IMR-90 (cell line): Measurements from ENCODE around the gene MOB1B. TPM values are rescaled to one million over a fixed set of nuclear protein-coding genes. Genes with fewer than 3 reads are reported as not detected.

Experiments used
- ATAC-seq: fragments of 200-7000 bp; cut with Tn5 transposase; 2 replicates; pipeline ENCODE4 v1.9.1; 2020; ENCODE audit warnings: low read depth, mild to moderate bottlenecking, moderate library complexity
- BruUV-seq: library from RNA; stranded (reverse); fragments of 400-500 nt; replicated peaks from 2 replicates; lab custom pipeline; 2021; lab: Mats Ljungman, UMichigan
- CTCF ChIA-PET: fragments of 300-600 bp; formaldehyde crosslinking; extraction: SDS; loops from one replicate; lab custom pipeline; 2021; ENCODE audit warnings: antibody characterized with exemption; lab: Yijun Ruan, JAX
- POLR2A ChIA-PET: fragments of 300-600 bp; sonication (Branson Sonifier 250); formaldehyde crosslinking; loops from one replicate; lab custom pipeline; 2022; ENCODE audit warnings: antibody characterized with exemption; ENCODE audit not compliant: unreplicated experiment; lab: Charles Lee
- DNase-seq: peaks from one replicate; pipeline ENCODE4 v3.0.0; 2013
- H2AFZ ChIP-seq: replicated peaks from 2 replicates; pipeline ENCODE3; 2013; ENCODE audit warnings: low read length, mild to moderate bottlenecking; ENCODE audit not compliant: poor library complexity
- H2AK5ac ChIP-seq: 2 replicates; pipeline ENCODE4 v1.6.1; 2013; ENCODE audit warnings: low read depth, low read length, inconsistent platforms
- H2AK9ac ChIP-seq: replicated peaks from 2 replicates; pipeline ENCODE3; 2013; ENCODE audit warnings: mild to moderate bottlenecking, low read depth, low read length, moderate library complexity; ENCODE audit not compliant: poor library complexity
- H2BK120ac ChIP-seq: 2 replicates; pipeline ENCODE4 v1.6.1; 2013; ENCODE audit warnings: low read depth, low read length, inconsistent platforms
- H2BK15ac ChIP-seq: 3 replicates; pipeline ENCODE4 v1.6.1; 2013; ENCODE audit warnings: low read depth, low read length, inconsistent platforms
- H2BK20ac ChIP-seq: 2 replicates; pipeline ENCODE4 v1.6.1; 2013; ENCODE audit warnings: low read depth, mild to moderate bottlenecking, inconsistent platforms, low read length, moderate library complexity
- H2BK5ac ChIP-seq: 2 replicates; pipeline ENCODE4 v1.6.1; 2013; ENCODE audit warnings: mild to moderate bottlenecking, low read depth, low read length, inconsistent platforms; ENCODE audit not compliant: poor library complexity, severe bottlenecking
- H3K14ac ChIP-seq: replicated peaks from 2 replicates; pipeline ENCODE4 v1.6.1; 2013; ENCODE audit warnings: low read depth, low read length, inconsistent platforms
- H3K18ac ChIP-seq: 2 replicates; pipeline ENCODE4 v1.6.1; 2013; ENCODE audit warnings: low read depth, low read length, control low read depth
- H3K23ac ChIP-seq: 2 replicates; pipeline ENCODE4 v1.6.1; 2013; ENCODE audit warnings: low read depth, low read length, inconsistent platforms
- H3K27ac ChIP-seq: 2 replicates; pipeline ENCODE4 v1.5.1; 2013; ENCODE audit warnings: mild to moderate bottlenecking, control low read depth, low read length; ENCODE audit not compliant: insufficient read depth
- H3K27me3 ChIP-seq: 2 replicates; pipeline ENCODE4 v1.6.1; 2013; ENCODE audit warnings: low read length; ENCODE audit not compliant: control insufficient read depth, insufficient read depth
- H3K36me3 ChIP-seq: 2 replicates; pipeline ENCODE4 v1.6.1; 2013; ENCODE audit warnings: low read length, mixed read lengths; ENCODE audit not compliant: control insufficient read depth, insufficient read depth
- H3K4ac ChIP-seq: 2 replicates; pipeline ENCODE4 v1.6.1; 2013; ENCODE audit warnings: low read depth, low read length, inconsistent platforms
- H3K4me1 ChIP-seq: 2 replicates; pipeline ENCODE4 v1.6.1; 2013; ENCODE audit warnings: low read length, mixed read lengths; ENCODE audit not compliant: control insufficient read depth, insufficient read depth
- H3K4me2 ChIP-seq: 2 replicates; pipeline ENCODE4 v1.6.1; 2013; ENCODE audit warnings: low read depth, mild to moderate bottlenecking, control low read depth, low read length, moderate library complexity
- H3K4me3 ChIP-seq: 2 replicates; pipeline ENCODE4 v1.5.1; 2013; ENCODE audit warnings: low read depth, mild to moderate bottlenecking, control low read depth, low read length, moderate library complexity; ENCODE audit not compliant: insufficient read depth
- H3K56ac ChIP-seq: 2 replicates; pipeline ENCODE4 v1.6.1; 2013; ENCODE audit warnings: low read length, inconsistent platforms; ENCODE audit not compliant: insufficient read depth; ENCODE audit errors: extremely low read depth
- H3K79me1 ChIP-seq, 2 experiments: 2 replicates each; pipeline ENCODE4 v1.6.1; 2013; ENCODE audit warnings: low read length in 2 of 2, inconsistent platforms in 1 of 2, low read depth in 1 of 2
- H3K9ac ChIP-seq: 2 replicates; pipeline ENCODE4 v1.6.1; 2013; ENCODE audit warnings: low read depth, low read length, control low read depth
- H3K9me1 ChIP-seq: 2 replicates; pipeline ENCODE4 v1.6.1; 2013; ENCODE audit warnings: low read length, inconsistent platforms; ENCODE audit not compliant: insufficient read depth
- H3K9me3 ChIP-seq: 2 replicates; pipeline ENCODE4 v1.6.1; 2013; ENCODE audit warnings: low read length; ENCODE audit not compliant: control insufficient read depth, insufficient read depth
- H4K20me1 ChIP-seq: 2 replicates; pipeline ENCODE4 v1.6.1; 2013; ENCODE audit warnings: low read length, inconsistent platforms; ENCODE audit not compliant: insufficient read depth
- H4K5ac ChIP-seq: 2 replicates; pipeline ENCODE4 v1.6.1; 2013; ENCODE audit warnings: mild to moderate bottlenecking, low read depth, low read length, control low read depth
- H4K8ac ChIP-seq, 2 experiments: 2 replicates each; pipeline ENCODE4 v1.6.1; 2013; ENCODE audit warnings: low read depth in 2 of 2, low read length in 2 of 2, control low read depth in 1 of 2, inconsistent platforms in 1 of 2
- H4K91ac ChIP-seq: 2 replicates; pipeline ENCODE4 v1.6.1; 2013; ENCODE audit warnings: low read depth, low read length, inconsistent platforms; ENCODE audit not compliant: insufficient read depth
- BHLHE40 ChIP-seq: fragments of 150-350 bp; IDR thresholded peaks from 2 replicates; pipeline ENCODE4 v1.6.1; 2016; ENCODE audit warnings: mild to moderate bottlenecking, low read depth, low read length
- CHD1 ChIP-seq: IDR thresholded peaks from 2 replicates; pipeline ENCODE4 v1.6.1; 2012; ENCODE audit warnings: low read depth, low read length, improper control_type of control experiment
- MAZ ChIP-seq: IDR thresholded peaks from 2 replicates; pipeline ENCODE4 v1.6.1; 2012; ENCODE audit warnings: low read depth, mild to moderate bottlenecking, low read length, improper control_type of control experiment, moderate library complexity, borderline replicate concordance
- MXI1 ChIP-seq: IDR thresholded peaks from 2 replicates; pipeline ENCODE4 v1.6.1; 2012; ENCODE audit warnings: low read depth, mild to moderate bottlenecking, low read length, moderate library complexity, borderline replicate concordance
- POLR2A ChIP-seq: IDR thresholded peaks from 2 replicates; pipeline ENCODE4 v1.6.1; 2012; ENCODE audit warnings: mild to moderate bottlenecking, low read depth, low read length
- RAD21 ChIP-seq: IDR thresholded peaks from 2 replicates; pipeline ENCODE4 v1.6.1; 2012; ENCODE audit warnings: low read length, improper control_type of control experiment
- RFX5 ChIP-seq: IDR thresholded peaks from 2 replicates; pipeline ENCODE4 v1.8.0; 2012; ENCODE audit warnings: low read depth, mild to moderate bottlenecking, low read length, moderate library complexity
- WGBS, 2 experiments: methylation state at CpG; one replicate each; pipeline versions ENCODE4 v1.1.5 to v1.1.7; 2013; ENCODE audit warnings: missing lambda C conversion rate in 2 of 2; ENCODE audit not compliant: insufficient read length in 1 of 2; ENCODE audit errors: extremely low coverage in 2 of 2; 5-methylcytosine and 5-hydroxymethylcytosine counted together
- dilution Hi-C: fragments of 300-500 bp; cut with HindIII; formaldehyde crosslinking; loops from one replicate; pipeline ENCODE4 v1.14.3; 2018; ENCODE audit warnings: low sequenced_read_pairs; ENCODE audit not compliant: unreplicated experiment
- in situ Hi-C: fragments of 300-500 bp; cut with MboI; formaldehyde crosslinking; loops from 3 replicates; pipeline ENCODE4 v1.14.3; 2019; ENCODE audit warnings: low sequenced_read_pairs, inconsistent platforms, mixed read lengths
- intact Hi-C: fragments of 100-400 bp; cut with micrococcal nuclease; formaldehyde crosslinking; loops from 2 replicates; pipeline ENCODE4 v1.10.0; 2022
- polyA plus RNA-seq, 3 experiments: library from polyadenylated mRNA; depleted of rRNA; stranded (reverse); fragments of >200 nt; gene quantifications; 2 replicates each; pipeline ENCODE4 v1.2.3, GENCODE V29; 2012; ENCODE audit warnings: low replicate concordance in 1 of 3
- total RNA-seq: library from RNA; depleted of rRNA; stranded (reverse); fragments of >200 nt; gene quantifications from 2 replicates; pipeline ENCODE4 v1.2.3, GENCODE V29; 2012
- TF ChIP-seq, protein P1 (sequence below): fragments of 150-350 bp; IDR thresholded peaks from 2 replicates; pipeline ENCODE4 v1.6.1; 2017; ENCODE audit warnings: mild to moderate bottlenecking, antibody characterized with exemption, low read length, low read depth
- TF ChIP-seq, protein P2 (sequence below): fragments of 150-350 bp; IDR thresholded peaks from 2 replicates; pipeline ENCODE4 v1.6.1; 2016; ENCODE audit warnings: low read depth, mild to moderate bottlenecking, low read length, moderate library complexity, borderline replicate concordance
- TF ChIP-seq, protein P3 (sequence below): conservative IDR thresholded peaks from 2 replicates; pipeline ENCODE4 v1.5.1; 2012; ENCODE audit warnings: mild to moderate bottlenecking, low read depth, low read length, improper control_type of control experiment

MOB1B gene
- total and polyA plus RNA-seq, 2 of the 4 experiments (the other 2 are of a cell fraction), result 5.7 to 6.8 TPM

GRCh38 chr4:70992391-70992881, 90.3 kb downstream of the MOB1B start (continued):
- no peak for TF ChIP-seq RFX5

- 0% methylated on average over 45 of the region's 74 CpGs; no CpG with 5 or more reads in 1 of the 2 experiments for WGBS, 2 experiments
- H4K91ac ChIP-seq, result peak within 1 kb of the TSS; percentile 83
- no peak within 1 kb of the TSS for H2BK15ac ChIP-seq
- peak within 1 kb of the TSS; percentile 86 for H3K14ac ChIP-seq
- peak; percentile 90 for DNase-seq
- H3K56ac ChIP-seq, result peak within 1 kb of the TSS; percentile 83
- BruUV-seq, result no TSS peak
- H2AK9ac ChIP-seq, result peak within 1 kb of the TSS; percentile 85
- peak within 1 kb of the TSS; percentile 94 for H3K27ac ChIP-seq
- CTCF ChIA-PET, result interaction anchor here (0.8 to 1.7 kb wide), 4 partner anchors 15 to 173 kb away, joined by 3 to 4 read pairs (median 4); no protein-coding TSS in a partner anchor
- no peaks in the 10 kb centered on the region for H3K27me3 ChIP-seq
- H3K4ac ChIP-seq, result peak within 1 kb of the TSS; percentile 86
- H3K79me1 ChIP-seq, result peaks cover 13 to 52% of the 10 kb centered on the region in 2 experiments
- intact Hi-C loops, result loop anchor here (5.0 to 10.0 kb wide), 3 partner anchors 91 to 191 kb away; partner anchors contain the start of genes GRSF1 and MOB1B
- H2BK20ac ChIP-seq, result no peak within 1 kb of the TSS
- no peaks in the 10 kb centered on the region; the same call in 1 of the 2 replicates for H3K36me3 ChIP-seq
- H3K4me1 ChIP-seq, result peaks cover 5% of the 10 kb centered on the region
- in situ Hi-C loops, result loop anchor here (10.0 kb wide), 1 partner anchor 159 kb away; the partner anchor contains the start of gene GRSF1
- peak within 1 kb of the TSS; percentile 79 for H3K23ac ChIP-seq
- H4K20me1 ChIP-seq, result no peaks in the 10 kb centered on the region
- peak; percentile 95 for ATAC-seq
- H3K18ac ChIP-seq, result peak within 1 kb of the TSS; percentile 79
- peak within 1 kb of the TSS; percentile 93 for H3K4me2 ChIP-seq
- H3K4me3 ChIP-seq, result peak within 1 kb of the TSS; percentile 87
- peak within 1 kb of the TSS; percentile 88 for H2BK5ac ChIP-seq
- H4K8ac ChIP-seq, result peak within 1 kb of the TSS; percentile 91 to 96
- TF ChIP-seq MXI1, result peak; percentile 83; the same call in 1 of the 2 replicates
- TF ChIP-seq RAD21, result peak; percentile 25
- TF ChIP-seq BHLHE40, result peak; percentile 96
- TF ChIP-seq, protein P1, sequence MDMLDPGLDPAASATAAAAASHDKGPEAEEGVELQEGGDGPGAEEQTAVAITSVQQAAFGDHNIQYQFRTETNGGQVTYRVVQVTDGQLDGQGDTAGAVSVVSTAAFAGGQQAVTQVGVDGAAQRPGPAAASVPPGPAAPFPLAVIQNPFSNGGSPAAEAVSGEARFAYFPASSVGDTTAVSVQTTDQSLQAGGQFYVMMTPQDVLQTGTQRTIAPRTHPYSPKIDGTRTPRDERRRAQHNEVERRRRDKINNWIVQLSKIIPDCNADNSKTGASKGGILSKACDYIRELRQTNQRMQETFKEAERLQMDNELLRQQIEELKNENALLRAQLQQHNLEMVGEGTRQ, result peak; percentile 98
- TF ChIP-seq, protein P2, sequence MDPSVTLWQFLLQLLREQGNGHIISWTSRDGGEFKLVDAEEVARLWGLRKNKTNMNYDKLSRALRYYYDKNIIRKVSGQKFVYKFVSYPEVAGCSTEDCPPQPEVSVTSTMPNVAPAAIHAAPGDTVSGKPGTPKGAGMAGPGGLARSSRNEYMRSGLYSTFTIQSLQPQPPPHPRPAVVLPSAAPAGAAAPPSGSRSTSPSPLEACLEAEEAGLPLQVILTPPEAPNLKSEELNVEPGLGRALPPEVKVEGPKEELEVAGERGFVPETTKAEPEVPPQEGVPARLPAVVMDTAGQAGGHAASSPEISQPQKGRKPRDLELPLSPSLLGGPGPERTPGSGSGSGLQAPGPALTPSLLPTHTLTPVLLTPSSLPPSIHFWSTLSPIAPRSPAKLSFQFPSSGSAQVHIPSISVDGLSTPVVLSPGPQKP, result no peak
- TF ChIP-seq, protein P3, sequence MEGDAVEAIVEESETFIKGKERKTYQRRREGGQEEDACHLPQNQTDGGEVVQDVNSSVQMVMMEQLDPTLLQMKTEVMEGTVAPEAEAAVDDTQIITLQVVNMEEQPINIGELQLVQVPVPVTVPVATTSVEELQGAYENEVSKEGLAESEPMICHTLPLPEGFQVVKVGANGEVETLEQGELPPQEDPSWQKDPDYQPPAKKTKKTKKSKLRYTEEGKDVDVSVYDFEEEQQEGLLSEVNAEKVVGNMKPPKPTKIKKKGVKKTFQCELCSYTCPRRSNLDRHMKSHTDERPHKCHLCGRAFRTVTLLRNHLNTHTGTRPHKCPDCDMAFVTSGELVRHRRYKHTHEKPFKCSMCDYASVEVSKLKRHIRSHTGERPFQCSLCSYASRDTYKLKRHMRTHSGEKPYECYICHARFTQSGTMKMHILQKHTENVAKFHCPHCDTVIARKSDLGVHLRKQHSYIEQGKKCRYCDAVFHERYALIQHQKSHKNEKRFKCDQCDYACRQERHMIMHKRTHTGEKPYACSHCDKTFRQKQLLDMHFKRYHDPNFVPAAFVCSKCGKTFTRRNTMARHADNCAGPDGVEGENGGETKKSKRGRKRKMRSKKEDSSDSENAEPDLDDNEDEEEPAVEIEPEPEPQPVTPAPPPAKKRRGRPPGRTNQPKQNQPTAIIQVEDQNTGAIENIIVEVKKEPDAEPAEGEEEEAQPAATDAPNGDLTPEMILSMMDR, result no peak
- peak; percentile 75 for TF ChIP-seq POLR2A
- TF ChIP-seq MAZ, result peak; percentile 84; the same call in 1 of the 2 replicates
- TF ChIP-seq CHD1, result no peak
- dilution Hi-C loops, result no loop called here
- H4K5ac ChIP-seq, result peak within 1 kb of the TSS; percentile 92
- H2AK5ac ChIP-seq, result peak within 1 kb of the TSS; percentile 92
- peaks cover 4% of the 10 kb centered on the region; the same call in 1 of the 2 replicates for H3K9me1 ChIP-seq
- H3K9me3 ChIP-seq, result no peaks in the 10 kb centered on the region
- POLR2A ChIA-PET, result no interaction called here
- peak within 1 kb of the TSS; percentile 92 for H2AFZ ChIP-seq
- H3K9ac ChIP-seq, result peak within 1 kb of the TSS; percentile 92
- H2BK120ac ChIP-seq, result peak within 1 kb of the TSS; percentile 60; the same call in 1 of the 2 replicates
Observed at GRCh38 chr4:70993181-70994068, 91.3 kb downstream of the MOB1B start, which contains the start of gene DCK. Gene DCK, plus strand, starts transcription at chr4:70993649. Its CDS starts 187 bp downstream, at chr4:70993836.
